NT2/D1 (cell line): Measurements from ENCODE around the gene TCL1A.

Experiments
- SUZ12 ChIP-seq: IDR thresholded peaks from 2 replicates; pipeline ENCODE4 v1.6.1; 2011; ENCODE audit not compliant: insufficient read length, insufficient read depth; ENCODE audit errors: extremely low read depth
- YY1 ChIP-seq: IDR thresholded peaks from 2 replicates; pipeline ENCODE4 v1.6.1; 2011; ENCODE audit not compliant: insufficient read length, insufficient read depth
- ZNF274 ChIP-seq: IDR thresholded peaks from 2 replicates; pipeline ENCODE4 v1.6.1; 2011; ENCODE audit warnings: mild to moderate bottlenecking, low read depth, low read length

DNA sequence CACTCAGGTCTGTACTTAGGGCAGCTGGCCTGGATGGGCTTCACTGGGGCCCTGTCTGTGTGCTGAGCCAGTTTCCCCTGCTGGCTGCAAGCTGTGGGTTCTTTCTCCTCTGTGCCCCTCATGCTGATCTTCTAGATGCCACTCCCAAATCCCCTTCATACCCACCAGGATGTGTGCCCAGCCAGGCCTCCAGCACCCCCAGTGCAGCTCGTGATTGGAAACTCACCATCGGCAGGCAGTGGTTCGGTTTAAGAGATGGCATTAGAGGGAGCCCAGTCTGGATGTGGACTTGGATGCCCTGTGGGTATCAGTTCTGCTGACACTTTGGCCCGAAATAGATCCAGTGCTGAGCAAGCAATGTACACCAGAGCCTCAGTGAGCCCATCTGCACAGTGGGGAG is 21.8 kb downstream of the TCL1A start:
- TF ChIP-seq ZNF274 (no peak), YY1 (no peak), SUZ12 (no peak)
